ENCODE data around the gene CD36. TPM values are rescaled to one million over a fixed set of nuclear protein-coding genes. Genes with fewer than 3 reads are reported as not detected.

Gene CD36
- total RNA-seq, 1 experiment from 2014 or later, result 0.46 TPM

DNA sequence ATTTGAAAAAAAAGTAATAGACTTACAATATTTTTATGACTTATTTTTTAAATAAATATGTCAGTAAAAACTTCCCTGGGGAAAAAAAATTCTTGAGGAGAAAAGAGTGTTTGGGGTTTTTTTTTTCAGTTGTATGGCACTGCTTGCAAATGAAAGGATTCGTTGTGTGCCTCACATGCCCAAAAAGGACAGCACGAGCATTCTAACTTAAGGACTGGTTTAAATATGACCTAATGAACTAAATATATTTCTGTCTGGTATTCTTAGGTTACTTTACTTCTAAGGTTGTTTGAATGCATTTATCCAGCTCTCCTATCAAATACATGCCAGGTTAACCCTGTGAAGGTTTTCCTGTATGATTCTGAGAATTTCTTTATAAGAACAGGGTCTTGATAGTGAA is 988 bp upstream of the CD36 start:
- intact Hi-C loops (cut with micrococcal nuclease; ENCODE audit: unreplicated experiment), result no loop called here
- no peak for TF ChIP-seq SIN3A (IDR thresholded peaks at IDR 0.05; ENCODE audit: borderline replicate concordance, insufficient read depth, low read depth, low read length)
- no peak for TF ChIP-seq POLR2AphosphoS5 (IDR thresholded peaks at IDR 0.05; ENCODE audit: low read depth, low read length)
- TF ChIP-seq TCF7L2 (IDR thresholded peaks at IDR 0.05; ENCODE audit: low read depth, low read length), result no peak
- TF ChIP-seq, protein P1, sequence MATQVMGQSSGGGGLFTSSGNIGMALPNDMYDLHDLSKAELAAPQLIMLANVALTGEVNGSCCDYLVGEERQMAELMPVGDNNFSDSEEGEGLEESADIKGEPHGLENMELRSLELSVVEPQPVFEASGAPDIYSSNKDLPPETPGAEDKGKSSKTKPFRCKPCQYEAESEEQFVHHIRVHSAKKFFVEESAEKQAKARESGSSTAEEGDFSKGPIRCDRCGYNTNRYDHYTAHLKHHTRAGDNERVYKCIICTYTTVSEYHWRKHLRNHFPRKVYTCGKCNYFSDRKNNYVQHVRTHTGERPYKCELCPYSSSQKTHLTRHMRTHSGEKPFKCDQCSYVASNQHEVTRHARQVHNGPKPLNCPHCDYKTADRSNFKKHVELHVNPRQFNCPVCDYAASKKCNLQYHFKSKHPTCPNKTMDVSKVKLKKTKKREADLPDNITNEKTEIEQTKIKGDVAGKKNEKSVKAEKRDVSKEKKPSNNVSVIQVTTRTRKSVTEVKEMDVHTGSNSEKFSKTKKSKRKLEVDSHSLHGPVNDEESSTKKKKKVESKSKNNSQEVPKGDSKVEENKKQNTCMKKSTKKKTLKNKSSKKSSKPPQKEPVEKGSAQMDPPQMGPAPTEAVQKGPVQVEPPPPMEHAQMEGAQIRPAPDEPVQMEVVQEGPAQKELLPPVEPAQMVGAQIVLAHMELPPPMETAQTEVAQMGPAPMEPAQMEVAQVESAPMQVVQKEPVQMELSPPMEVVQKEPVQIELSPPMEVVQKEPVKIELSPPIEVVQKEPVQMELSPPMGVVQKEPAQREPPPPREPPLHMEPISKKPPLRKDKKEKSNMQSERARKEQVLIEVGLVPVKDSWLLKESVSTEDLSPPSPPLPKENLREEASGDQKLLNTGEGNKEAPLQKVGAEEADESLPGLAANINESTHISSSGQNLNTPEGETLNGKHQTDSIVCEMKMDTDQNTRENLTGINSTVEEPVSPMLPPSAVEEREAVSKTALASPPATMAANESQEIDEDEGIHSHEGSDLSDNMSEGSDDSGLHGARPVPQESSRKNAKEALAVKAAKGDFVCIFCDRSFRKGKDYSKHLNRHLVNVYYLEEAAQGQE (IDR thresholded peaks at IDR 0.05; ENCODE audit: insufficient read depth in 1 of 2, low read depth in 2 of 2, low read length in 1 of 2), result no peak
- no peak for TF ChIP-seq CTCF (IDR thresholded peaks at IDR 0.05)
- ChIA-PET CTCF (interaction anchor here (0.7 kb wide), 1 partner anchor 169 kb away, joined by 3 read pairs; no protein-coding TSS in a partner anchor), POLR2A (no interaction called here)
- Histone ChIP-seq H3K27me3 (ENCODE audit: control insufficient read depth, insufficient read depth, low read length) (no peaks in the 10 kb centered on the region), H3K4me1 (ENCODE audit: control insufficient read depth, insufficient read depth, low read length) (no peaks in the 10 kb centered on the region), H3K36me3 (ENCODE audit: control insufficient read depth, insufficient read depth, low read length) (no peaks in the 10 kb centered on the region), H3K9me3 (ENCODE audit: control insufficient read depth, insufficient read depth, low read depth, low read length) (peaks cover 12% of the 10 kb centered on the region; the same call in 1 of the 2 replicates), H3K27ac (ENCODE audit: low read length) (no peak overlapping the region), H3K4me3 (ENCODE audit: low read depth in 2 of 2, low read length in 2 of 2) (no peak overlapping the region)
- no TSS peak for BruUV-seq (replicated peaks)
- in situ Hi-C loops (cut with HindIII; ENCODE audit: low pct_unique_long_range_greater_than_20kb, low sequenced_read_pairs), result no loop called here
- no peak for DNase-seq (ENCODE audit: low read depth, low spot score)
- no peak for ATAC-seq

- in situ Hi-C loops (cut with HindIII; ENCODE audit: low pct_unique_long_range_greater_than_20kb, low sequenced_read_pairs) (no loop called here), intact Hi-C loops (cut with micrococcal nuclease; ENCODE audit: unreplicated experiment) (no loop called here)
- H3K27me3 ChIP-seq (ENCODE audit: control insufficient read depth, insufficient read depth, low read length), result no peaks in the 10 kb centered on the region
- TF ChIP-seq POLR2AphosphoS5 (IDR thresholded peaks at IDR 0.05; ENCODE audit: low read depth, low read length), result no peak
- TF ChIP-seq, protein P1 (IDR thresholded peaks at IDR 0.05; ENCODE audit: insufficient read depth in 1 of 2, low read depth in 2 of 2, low read length in 1 of 2), result no peak
- no peak for TF ChIP-seq CTCF (IDR thresholded peaks at IDR 0.05)
- TF ChIP-seq SIN3A (IDR thresholded peaks at IDR 0.05; ENCODE audit: borderline replicate concordance, insufficient read depth, low read depth, low read length), result no peak
- no peak for TF ChIP-seq TCF7L2 (IDR thresholded peaks at IDR 0.05; ENCODE audit: low read depth, low read length)
- peaks cover 12% of the 10 kb centered on the region; the same call in 1 of the 2 replicates for H3K9me3 ChIP-seq (ENCODE audit: control insufficient read depth, insufficient read depth, low read depth, low read length)
- no peak overlapping the region for H3K27ac ChIP-seq (ENCODE audit: low read length)
- ChIA-PET CTCF (no interaction called here), POLR2A (no interaction called here)
- H3K36me3 ChIP-seq (ENCODE audit: control insufficient read depth, insufficient read depth, low read length), result no peaks in the 10 kb centered on the region
- BruUV-seq (replicated peaks), result no TSS peak
- H3K4me1 ChIP-seq (ENCODE audit: control insufficient read depth, insufficient read depth, low read length), result no peaks in the 10 kb centered on the region
- DNase-seq (ENCODE audit: low read depth, low spot score) (no peak), ATAC-seq (no peak)
- no peak overlapping the region for H3K4me3 ChIP-seq (ENCODE audit: low read depth in 2 of 2, low read length in 2 of 2)
These were observed 569 bp downstream of the CD36 start for GRCh38 chr7:80639011-80639410.

All from Panc1 (cell line).